Activated CD4-positive, alpha-beta memory T cell treated with anti-CD3 and anti-CD28 coated beads for 36 hours (primary cell): Measurements from ENCODE around the gene DCAF17. TPM values are rescaled to one million over a fixed set of nuclear protein-coding genes. Genes with fewer than 3 reads are reported as not detected.

ENCODE experiments used
- CTCF ChIA-PET: fragments of 350-600 bp; sonication (Branson Sonifier 250); formaldehyde crosslinking; loops from one replicate; lab custom pipeline; 2021; ENCODE audit warnings: antibody characterized with exemption, inconsistent platforms; lab: Charles Lee
- POLR2A ChIA-PET: fragments of 350-600 bp; sonication (Branson Sonifier 250); formaldehyde crosslinking; loops from one replicate; lab custom pipeline; 2021; ENCODE audit warnings: antibody characterized with exemption; lab: Charles Lee
- DNase-seq: peaks from one replicate; pipeline ENCODE4 v3.0.0-alpha.2; 2020
- H3K27ac Mint-ChIP-seq: one replicate; pipeline ENCODE4 v1.8.0; 2021; ENCODE audit warnings: mixed read lengths
- H3K27me3 Mint-ChIP-seq: one replicate; pipeline ENCODE4 v1.8.0; 2021; ENCODE audit warnings: mixed read lengths
- H3K36me3 Mint-ChIP-seq: one replicate; pipeline ENCODE4 v1.8.0; 2021; ENCODE audit warnings: mixed read lengths
- H3K4me1 Mint-ChIP-seq: one replicate; pipeline ENCODE4 v1.8.0; 2021; ENCODE audit warnings: low read depth, mixed read lengths
- H3K4me3 Mint-ChIP-seq: one replicate; pipeline ENCODE4 v1.8.0; 2021; ENCODE audit warnings: mild to moderate bottlenecking, mixed read lengths
- H3K9me3 Mint-ChIP-seq: one replicate; pipeline ENCODE4 v1.8.0; 2021; ENCODE audit warnings: mixed read lengths
- intact Hi-C: fragments of 100-400 bp; cut with micrococcal nuclease; formaldehyde crosslinking; loops from one replicate; pipeline ENCODE4 v1.15.1; 2023
- total RNA-seq, 2 experiments: library from RNA; stranded (reverse); gene quantifications; one replicate each; pipeline ENCODE4 v1.2.3, GENCODE V29; 2021

DCAF17 gene
- total RNA-seq, 2 experiments from 2014 or later = 14.1 to 14.7 TPM

- H3K4me3 Mint-ChIP-seq = no peak overlapping the region
- intact Hi-C loops = loop anchor here (5.0 kb wide), 3 partner anchors 257 to 413 kb away; partner anchors contain the start of gene DYNC1I2
Measured at GRCh38 chr2:171430516-171431410, 3.3 kb upstream of the DCAF17 start.

GRCh38 chr2:171431677-171432167, 2.3 kb upstream of the DCAF17 start:
- CTCF ChIA-PET = interaction anchor here (1.2 to 3.2 kb wide), 4 partner anchors 10 to 502 kb away, joined by 3 to 13 read pairs (median 7); partner anchors contain the start of gene GORASP2
- Mint-ChIP-seq H3K9me3 (peaks cover 18% of the 10 kb centered on the region), H3K4me1 (peaks cover 42% of the 10 kb centered on the region), H3K4me3 (no peak overlapping the region), H3K27ac (peak overlapping the region; percentile 92), H3K36me3 (peaks cover 26% of the 10 kb centered on the region), H3K27me3 (no peaks in the 10 kb centered on the region)
- intact Hi-C loops = loop anchor here (5.0 kb wide), 3 partner anchors 256 to 414 kb away; partner anchors contain the start of gene DYNC1I2
- POLR2A ChIA-PET = interaction anchor here (1.0 to 1.5 kb wide), 3 partner anchors 10 to 113 kb away, joined by 3 to 4 read pairs (median 3); no protein-coding TSS in a partner anchor
- no peak for DNase-seq

More at GRCh38 chr2:171430516-171431410, 3.3 kb upstream of the DCAF17 start:
- Mint-ChIP-seq H3K27ac (no peak overlapping the region), H3K27me3 (no peaks in the 10 kb centered on the region), H3K4me1 (peaks cover 33% of the 10 kb centered on the region), H3K36me3 (peaks cover 21% of the 10 kb centered on the region), H3K9me3 (peaks cover 14% of the 10 kb centered on the region)
- POLR2A ChIA-PET = interaction anchor here (1.3 to 1.5 kb wide), 2 partner anchors 14 to 112 kb away, joined by 3 to 4 read pairs; no protein-coding TSS in a partner anchor
- no peak for DNase-seq
- CTCF ChIA-PET = interaction anchor here (1.2 to 2.0 kb wide), 3 partner anchors 14 to 458 kb away, joined by 3 to 11 read pairs (median 4); no protein-coding TSS in a partner anchor

GRCh38 chr2:171432206-171432968, 1.6 kb upstream of the DCAF17 start:
- Mint-ChIP-seq H3K27me3 (no peaks in the 10 kb centered on the region), H3K27ac (peak overlapping the region; percentile 92), H3K4me3 (peak overlapping the region; percentile 92), H3K4me1 (peaks cover 48% of the 10 kb centered on the region), H3K9me3 (peaks cover 18% of the 10 kb centered on the region), H3K36me3 (peaks cover 33% of the 10 kb centered on the region)
- intact Hi-C loops = loop anchor here (5.0 kb wide), 3 partner anchors 255 to 415 kb away; partner anchors contain the start of gene DYNC1I2
- POLR2A ChIA-PET = interaction anchor here (0.7 to 1.7 kb wide), 5 partner anchors 11 to 990 kb away, joined by 3 to 13 read pairs (median 3); no protein-coding TSS in a partner anchor
- peak; percentile 28 for DNase-seq
- CTCF ChIA-PET = interaction anchor here (1.3 to 3.2 kb wide), 4 partner anchors 10 to 503 kb away, joined by 3 to 13 read pairs (median 9); partner anchors contain the start of gene GORASP2

- Mint-ChIP-seq H3K4me1 (peaks cover 54% of the 10 kb centered on the region), H3K36me3 (peaks cover 39% of the 10 kb centered on the region), H3K9me3 (peaks cover 18% of the 10 kb centered on the region)
Measured at GRCh38 chr2:171432969-171433762, 860 bp upstream of the DCAF17 start.

GRCh38 chr2:171433763-171434012, 338 bp upstream of the DCAF17 start, which contains the start of gene METTL8:
Gene METTL8, minus strand, starts transcription at chr2:171433990. Its CDS starts 41,805 bp downstream, at chr2:171392185.
- intact Hi-C loops = loop anchor here (1.0 to 5.0 kb wide), 8 partner anchors 17 to 505 kb away; partner anchors contain the start of gene DYNC1I2
- POLR2A ChIA-PET = interaction anchor here (0.6 to 1.7 kb wide), 10 partner anchors 107 to 991 kb away, joined by 3 to 13 read pairs (median 4); partner anchors contain the start of genes GORASP2 and HAT1
- H3K36me3 Mint-ChIP-seq = peaks cover 43% of the 10 kb centered on the region

More at GRCh38 chr2:171432969-171433762, 860 bp upstream of the DCAF17 start:
- POLR2A ChIA-PET = interaction anchor here (0.7 to 1.7 kb wide), 8 partner anchors 107 to 991 kb away, joined by 3 to 13 read pairs (median 4); partner anchors contain the start of gene GORASP2
- H3K4me3 Mint-ChIP-seq = peak overlapping the region; percentile 92
- intact Hi-C loops = loop anchor here (5.0 kb wide), 3 partner anchors 254 to 416 kb away; partner anchors contain the start of gene DYNC1I2
- H3K27ac Mint-ChIP-seq = peak overlapping the region; percentile 92
- DNase-seq = peak; percentile 64
- CTCF ChIA-PET = interaction anchor here (0.9 to 3.2 kb wide), 5 partner anchors 11 to 503 kb away, joined by 3 to 13 read pairs (median 6); partner anchors contain the start of gene GORASP2
- no peaks in the 10 kb centered on the region for H3K27me3 Mint-ChIP-seq

GRCh38 chr2:171436307-171436706, 2.3 kb downstream of the DCAF17 start:
- intact Hi-C loops = no loop called here
- no peak overlapping the region for H3K27ac Mint-ChIP-seq
- no peak for DNase-seq
- no peaks in the 10 kb centered on the region for H3K27me3 Mint-ChIP-seq
- H3K9me3 Mint-ChIP-seq = peaks cover 10% of the 10 kb centered on the region
- H3K4me3 Mint-ChIP-seq = no peak overlapping the region
- peaks cover 41% of the 10 kb centered on the region for H3K36me3 Mint-ChIP-seq
- peaks cover 59% of the 10 kb centered on the region for H3K4me1 Mint-ChIP-seq
- ChIA-PET CTCF (interaction anchor here (1.1 kb wide), 1 partner anchor 508 kb away, joined by 3 read pairs; no protein-coding TSS in a partner anchor), POLR2A (no interaction called here)

More at GRCh38 chr2:171433763-171434012, 338 bp upstream of the DCAF17 start, which contains the start of gene METTL8:
- Mint-ChIP-seq H3K4me3 (peak within 1 kb of the TSS; percentile 92), H3K27me3 (no peaks in the 10 kb centered on the region), H3K27ac (peak within 1 kb of the TSS; percentile 92), H3K9me3 (peaks cover 18% of the 10 kb centered on the region), H3K4me1 (peaks cover 57% of the 10 kb centered on the region)
- DNase-seq = no peak
- CTCF ChIA-PET = interaction anchor here (0.9 to 3.2 kb wide), 5 partner anchors 17 to 504 kb away, joined by 3 to 13 read pairs (median 6); partner anchors contain the start of gene GORASP2

GRCh38 chr2:171441470-171441869, 7.4 kb downstream of the DCAF17 start:
- intact Hi-C loops = no loop called here
- CTCF ChIA-PET = no interaction called here
- peaks cover 35% of the 10 kb centered on the region for H3K36me3 Mint-ChIP-seq
- no peak overlapping the region for H3K27ac Mint-ChIP-seq
- H3K9me3 Mint-ChIP-seq = no peaks in the 10 kb centered on the region
- H3K27me3 Mint-ChIP-seq = no peaks in the 10 kb centered on the region
- POLR2A ChIA-PET = no interaction called here
- peaks cover 23% of the 10 kb centered on the region for H3K4me1 Mint-ChIP-seq
- H3K4me3 Mint-ChIP-seq = no peak overlapping the region
- no peak for DNase-seq

- Mint-ChIP-seq H3K4me3 (no peak overlapping the region), H3K27me3 (no peaks in the 10 kb centered on the region), H3K27ac (no peak overlapping the region), H3K9me3 (no peaks in the 10 kb centered on the region), H3K36me3 (peaks cover 23% of the 10 kb centered on the region), H3K4me1 (no peaks in the 10 kb centered on the region)
- CTCF ChIA-PET = interaction anchor here (1.4 kb wide), 1 partner anchor 474 kb away, joined by 3 read pairs; no protein-coding TSS in a partner anchor
- no peak for DNase-seq
- POLR2A ChIA-PET = no interaction called here
- intact Hi-C loops = no loop called here
Measured at GRCh38 chr2:171447675-171448074, 13.6 kb downstream of the DCAF17 start.

GRCh38 chr2:171451074-171451473, 17.0 kb downstream of the DCAF17 start:
- Mint-ChIP-seq H3K4me3 (no peak overlapping the region), H3K27me3 (no peaks in the 10 kb centered on the region), H3K27ac (no peak overlapping the region), H3K36me3 (peaks cover 35% of the 10 kb centered on the region), H3K4me1 (no peaks in the 10 kb centered on the region), H3K9me3 (peaks cover 2% of the 10 kb centered on the region)
- ChIA-PET CTCF (no interaction called here), POLR2A (no interaction called here)
- no peak for DNase-seq
- intact Hi-C loops = no loop called here

- H3K27me3 Mint-ChIP-seq = no peaks in the 10 kb centered on the region
- CTCF ChIA-PET = no interaction called here
- intact Hi-C loops = no loop called here
- H3K4me3 Mint-ChIP-seq = no peak overlapping the region
- POLR2A ChIA-PET = no interaction called here
- no peaks in the 10 kb centered on the region for H3K4me1 Mint-ChIP-seq
- no peak for DNase-seq
- peaks cover 4% of the 10 kb centered on the region for H3K9me3 Mint-ChIP-seq
- H3K36me3 Mint-ChIP-seq = peaks cover 49% of the 10 kb centered on the region
- H3K27ac Mint-ChIP-seq = no peak overlapping the region
Measured at GRCh38 chr2:171452773-171453172, 18.7 kb downstream of the DCAF17 start.
